OCI-LY1 (cell line): ENCODE results near the gene ZNF502.

ENCODE experiments used
- H2AFZ ChIP-seq: fragments of 200-600 bp; sonication (generic), shearing (Covaris generic); 2 replicates; pipeline ENCODE4 v1.6.0; 2014; ENCODE audit warnings: antibody characterized with exemption, mild to moderate bottlenecking, low read length
- H3F3A ChIP-seq: fragments of 200-600 bp; sonication (generic), shearing (Covaris generic); 2 replicates; pipeline ENCODE4 v1.6.0; 2014; ENCODE audit warnings: mild to moderate bottlenecking, antibody characterized with exemption, low read length, moderate library complexity; ENCODE audit not compliant: insufficient read depth
- H3K27ac ChIP-seq: fragments of 200-600 bp; sonication (generic); 2 replicates; pipeline ENCODE4 v1.5.1; 2014; ENCODE audit warnings: low read length, mixed run types, mild to moderate bottlenecking, low read depth; ENCODE audit not compliant: poor library complexity, severe bottlenecking
- H3K27me3 ChIP-seq: fragments of 200-600 bp; sonication (generic); 2 replicates; pipeline ENCODE4 v1.6.0; 2014; ENCODE audit warnings: antibody characterized with exemption, mild to moderate bottlenecking, low read length, moderate library complexity; ENCODE audit not compliant: insufficient read depth
- H3K36me3 ChIP-seq: fragments of 200-600 bp; sonication (generic); 2 replicates; pipeline ENCODE4 v1.6.1; 2014; ENCODE audit warnings: mild to moderate bottlenecking, antibody characterized with exemption, low read length, moderate library complexity, mixed read lengths; ENCODE audit not compliant: insufficient read depth
- H3K4me1 ChIP-seq: fragments of 200-600 bp; sonication (generic); 2 replicates; pipeline ENCODE4 v1.5.1; 2014; ENCODE audit warnings: mild to moderate bottlenecking, low read length, moderate library complexity; ENCODE audit not compliant: insufficient read depth, severe bottlenecking
- H3K4me2 ChIP-seq: fragments of 200-600 bp; sonication (generic), shearing (Covaris generic); 2 replicates; pipeline ENCODE4 v1.6.1; 2014; ENCODE audit warnings: low read length
- H3K4me3 ChIP-seq: fragments of 200-600 bp; sonication (generic); 2 replicates; pipeline ENCODE4 v1.5.1; 2014; ENCODE audit warnings: low read length, low read depth, mild to moderate bottlenecking, mixed read lengths; ENCODE audit not compliant: poor library complexity, severe bottlenecking
- H3K79me2 ChIP-seq: fragments of 200-600 bp; shearing (Covaris generic); 2 replicates; pipeline ENCODE4 v1.6.1; 2016; ENCODE audit warnings: mixed run types, low read length, mixed read lengths; ENCODE audit not compliant: insufficient read depth
- H3K9ac ChIP-seq: fragments of 200-600 bp; sonication (generic), shearing (Covaris generic); 2 replicates; pipeline ENCODE4 v1.6.1; 2014; ENCODE audit warnings: mild to moderate bottlenecking, low read length, mixed read lengths
- H3K9me2 ChIP-seq: fragments of 200-600 bp; sonication (generic), shearing (Covaris generic); 2 replicates; pipeline ENCODE4 v1.6.1; 2014; ENCODE audit warnings: low read depth, mild to moderate bottlenecking, low read length, mixed read lengths
- H3K9me3 ChIP-seq: fragments of 200-600 bp; shearing (Covaris generic); 2 replicates; pipeline ENCODE4 v1.6.1; 2014; ENCODE audit warnings: low read length, mixed read lengths
- H4K20me1 ChIP-seq: fragments of 200-600 bp; sonication (generic), shearing (Covaris generic); 2 replicates; pipeline ENCODE4 v1.6.0; 2016; ENCODE audit warnings: mild to moderate bottlenecking, low read length; ENCODE audit not compliant: insufficient read depth
- CTCF ChIP-seq: fragments of 200-600 bp; sonication (generic), shearing (Covaris generic); IDR thresholded peaks from 2 replicates; pipeline ENCODE4 v1.5.1; 2017; ENCODE audit warnings: mild to moderate bottlenecking, antibody characterized with exemption, low read length, moderate library complexity, mixed read lengths
- EZH2 ChIP-seq: fragments of 200-600 bp; sonication (generic), shearing (Covaris generic); IDR thresholded peaks from 2 replicates; pipeline ENCODE4 v1.8.0; 2017; ENCODE audit warnings: borderline replicate concordance, mixed run types, mild to moderate bottlenecking, antibody characterized with exemption, low read length, moderate library complexity, mixed read lengths

Gene ZNF502

GRCh38 chr3:44712455-44713075 lies at the start of gene ZNF502:
Gene ZNF502 (plus strand): TSS chr3:44712660. CDS start chr3:44720262, 7,602 bp downstream.
- no peak within 1 kb of the TSS for H3K27ac ChIP-seq
- H3K4me1 ChIP-seq = no peaks in the 10 kb centered on the region
- H3K4me2 ChIP-seq = no peak within 1 kb of the TSS
- peaks cover 12% of the 10 kb centered on the region; the same call in 1 of the 2 replicates for H3K9me3 ChIP-seq
- H4K20me1 ChIP-seq = no peaks in the 10 kb centered on the region
- H3K36me3 ChIP-seq = no peaks in the 10 kb centered on the region
- no peak within 1 kb of the TSS for H3K4me3 ChIP-seq
- H3F3A ChIP-seq = no peaks in the 10 kb centered on the region
- H2AFZ ChIP-seq = no peak within 1 kb of the TSS
- TF ChIP-seq EZH2 (no peak), CTCF (no peak)
- no peaks in the 10 kb centered on the region for H3K27me3 ChIP-seq
- H3K9me2 ChIP-seq = no peaks in the 10 kb centered on the region
- H3K9ac ChIP-seq = no peak within 1 kb of the TSS
- H3K79me2 ChIP-seq = no peaks in the 10 kb centered on the region

DNA sequence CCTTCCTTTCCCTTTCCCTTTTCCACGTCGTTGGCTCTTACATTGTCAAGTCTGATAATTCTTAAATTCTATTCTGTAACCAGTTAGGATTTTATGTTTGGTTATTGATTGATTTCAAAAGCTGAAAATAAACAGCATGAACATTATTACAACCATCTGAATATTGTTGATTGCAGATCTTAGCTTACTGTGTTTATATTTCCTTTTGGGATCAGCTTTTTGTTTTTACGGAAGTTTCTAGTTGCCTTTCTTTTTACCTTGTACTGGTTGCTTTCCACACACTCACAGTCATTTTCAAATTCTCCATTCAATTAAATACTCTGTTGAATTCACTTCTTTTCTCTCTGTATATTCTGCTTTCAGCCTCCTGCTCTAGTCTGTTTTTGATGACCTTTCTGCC lies 47.3 kb upstream of the ZNF502 start:
- H3K27ac ChIP-seq = no peak overlapping the region
- H3F3A ChIP-seq = no peaks in the 10 kb centered on the region
- no peak overlapping the region for H3K4me3 ChIP-seq
- H3K79me2 ChIP-seq = no peaks in the 10 kb centered on the region
- no peaks in the 10 kb centered on the region for H3K9me2 ChIP-seq
- peaks cover 2% of the 10 kb centered on the region; the same call in 1 of the 2 replicates for H3K9me3 ChIP-seq
- TF ChIP-seq EZH2 = no peak
- TF ChIP-seq CTCF = no peak
- H3K4me1 ChIP-seq = no peaks in the 10 kb centered on the region
- H3K4me2 ChIP-seq = no peak overlapping the region
- H4K20me1 ChIP-seq = no peaks in the 10 kb centered on the region
- peaks cover 14% of the 10 kb centered on the region for H3K36me3 ChIP-seq
- no peaks in the 10 kb centered on the region for H3K27me3 ChIP-seq
- H2AFZ ChIP-seq = no peak overlapping the region
- no peak overlapping the region for H3K9ac ChIP-seq

DNA sequence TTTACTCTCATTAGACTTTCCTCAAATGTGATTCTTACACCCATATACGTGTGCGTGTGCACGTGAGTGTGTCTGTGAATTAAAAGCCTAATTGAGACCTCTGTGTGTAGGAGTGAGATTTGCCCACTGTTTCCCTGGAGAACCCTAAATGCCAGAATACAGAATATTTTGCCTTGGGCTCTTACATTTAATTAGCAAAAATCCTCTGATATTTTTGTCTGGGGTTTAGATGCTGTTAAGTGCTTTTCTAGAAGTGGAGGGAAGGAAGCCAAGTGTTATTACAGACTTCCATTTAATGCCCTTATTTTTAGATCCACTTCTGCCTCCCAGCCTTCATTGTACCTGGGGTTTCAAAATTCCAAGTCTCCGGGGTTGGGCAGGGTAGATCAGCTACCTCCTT lies 46.1 kb upstream of the ZNF502 start:
- H3K27ac ChIP-seq = no peak overlapping the region
- H3F3A ChIP-seq = no peaks in the 10 kb centered on the region
- H3K27me3 ChIP-seq = no peaks in the 10 kb centered on the region
- no peak overlapping the region for H3K9ac ChIP-seq
- no peaks in the 10 kb centered on the region for H4K20me1 ChIP-seq
- no peaks in the 10 kb centered on the region for H3K9me2 ChIP-seq
- H3K4me2 ChIP-seq = no peak overlapping the region
- no peak overlapping the region for H3K4me3 ChIP-seq
- H3K4me1 ChIP-seq = no peaks in the 10 kb centered on the region
- no peak overlapping the region for H2AFZ ChIP-seq
- H3K9me3 ChIP-seq = peaks cover 2% of the 10 kb centered on the region; the same call in 1 of the 2 replicates
- TF ChIP-seq EZH2 (no peak), CTCF (no peak)
- peaks cover 5% of the 10 kb centered on the region; the same call in 1 of the 2 replicates for H3K36me3 ChIP-seq
- H3K79me2 ChIP-seq = no peaks in the 10 kb centered on the region
